Measurements from ENCODE around the gene CYB5A. TPM values are rescaled to one million over a fixed set of nuclear protein-coding genes. Genes with fewer than 3 reads are reported as not detected.

CYB5A gene
- total RNA-seq, 1 experiment from 2014 or later = 60.4 TPM

DNA sequence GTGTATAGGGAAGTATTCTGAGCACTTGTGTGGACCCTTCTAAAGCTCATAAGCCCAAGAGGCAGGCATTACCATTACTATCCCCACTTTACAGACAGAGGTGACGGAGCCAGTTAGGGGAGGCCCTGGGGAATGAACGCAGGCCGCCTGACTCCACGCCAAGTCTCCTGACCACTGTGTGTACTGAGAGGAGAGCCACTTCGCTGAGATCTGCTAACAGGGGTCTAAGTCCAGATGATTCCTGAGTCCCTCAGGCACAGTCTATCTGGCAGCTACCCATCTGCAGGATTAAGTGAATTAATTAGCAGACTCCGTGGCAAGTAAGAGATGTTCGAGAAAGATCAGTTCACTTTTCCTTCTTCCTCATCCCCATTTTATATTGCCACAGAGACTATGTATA, 13.7 kb downstream of the CYB5A start:
- no peak for DNase-seq (ENCODE audit: low read depth)

DNA sequence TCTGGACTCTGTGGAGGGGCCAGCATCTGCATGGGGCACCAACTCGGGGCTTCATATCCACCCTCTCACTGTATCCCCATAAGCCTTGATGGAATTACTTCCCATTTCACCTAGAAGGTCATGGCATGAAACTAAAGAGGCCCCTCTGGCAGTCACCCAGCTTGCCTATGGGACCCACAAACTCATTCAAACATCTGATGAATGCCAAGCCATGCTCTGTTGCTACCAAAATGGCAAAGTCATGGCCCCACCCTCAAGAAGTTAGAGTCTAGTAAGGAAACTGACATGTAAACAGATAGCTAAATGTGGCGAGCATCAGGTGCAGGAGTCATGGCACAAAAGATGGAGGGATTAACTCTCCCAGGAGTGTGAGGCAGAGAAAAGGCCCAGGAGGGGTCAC, 14.5 kb downstream of the CYB5A start:
- no peak for DNase-seq (ENCODE audit: low read depth)

DNA sequence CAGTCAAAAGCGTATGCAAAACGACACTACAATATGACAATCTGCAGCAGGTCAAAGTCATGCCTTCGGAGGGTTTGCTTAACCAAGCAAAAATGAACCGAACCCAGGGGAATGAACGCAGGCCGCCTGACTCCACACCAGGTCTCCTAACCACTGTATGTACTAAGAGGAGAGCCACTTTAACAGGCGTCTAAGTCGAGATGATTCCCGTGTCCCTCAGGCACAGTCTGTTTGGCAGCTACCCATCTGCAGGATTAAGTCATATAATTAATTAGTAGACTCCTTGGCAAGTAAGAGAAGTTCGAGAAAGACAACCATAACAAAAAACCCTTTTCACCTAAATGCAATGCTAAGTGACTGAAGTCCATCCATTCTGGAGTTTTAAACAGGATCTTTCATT, 15.2 kb downstream of the CYB5A start:
- no peak for DNase-seq (ENCODE audit: low read depth)

DNA sequence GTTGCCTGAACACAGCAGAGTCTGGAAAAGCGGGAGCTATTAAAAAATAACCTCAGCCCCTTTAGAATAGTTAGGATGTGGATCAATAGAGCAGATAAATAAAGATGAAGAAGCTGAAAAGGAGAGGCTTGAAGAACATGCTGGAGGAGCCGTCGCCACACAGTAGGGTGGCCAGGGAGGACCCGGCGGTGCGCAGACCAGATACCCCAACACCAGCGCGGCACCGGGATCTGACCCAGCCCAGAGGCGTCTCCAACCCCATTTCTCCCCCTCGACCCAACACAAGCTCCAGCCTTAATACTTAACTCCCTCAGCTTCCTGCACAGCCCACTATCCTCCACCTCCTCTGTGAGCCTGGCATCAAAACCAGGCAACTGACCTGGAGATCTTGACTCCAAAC, 16.0 kb downstream of the CYB5A start:
- no peak for DNase-seq (ENCODE audit: low read depth)

DNA sequence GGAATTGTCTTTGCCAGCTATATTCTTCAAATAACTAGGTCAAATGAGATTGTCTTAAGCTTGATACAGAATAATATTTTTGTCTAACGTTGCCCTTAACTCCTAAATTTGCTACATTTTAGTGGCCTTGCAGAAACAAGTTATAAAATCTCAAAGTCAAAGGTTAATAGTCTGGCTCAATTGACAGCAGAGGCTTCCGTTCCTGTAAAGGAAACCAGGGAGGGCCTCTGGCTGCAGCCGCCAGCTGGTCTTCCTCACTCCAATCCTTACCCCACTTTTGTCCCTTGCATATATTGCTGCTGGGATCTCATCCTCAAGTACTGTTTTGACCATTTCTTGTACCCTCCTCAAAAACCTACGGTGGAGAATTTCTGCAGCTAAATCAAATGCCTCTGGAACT, 17.1 kb downstream of the CYB5A start:
- DNase-seq (ENCODE audit: low read depth) = no peak

DNA sequence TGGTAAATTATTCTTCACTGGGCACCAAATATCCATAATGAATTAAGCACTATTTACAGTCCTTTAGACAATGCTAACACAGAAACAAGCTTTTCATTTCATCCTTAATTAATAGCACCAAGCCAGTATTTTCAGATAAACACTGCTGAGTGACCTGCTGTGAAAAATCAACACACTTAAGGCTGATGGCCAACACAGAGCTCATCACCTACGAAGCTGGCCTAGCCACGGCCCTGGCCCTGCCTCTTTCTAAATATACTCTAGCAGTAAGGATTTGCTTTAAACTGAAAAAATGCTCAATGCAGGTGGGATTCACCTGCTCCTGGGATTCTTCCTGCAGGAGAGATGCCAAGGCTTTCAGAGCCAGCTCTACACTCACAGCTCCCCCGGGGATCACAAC, 18.4 kb downstream of the CYB5A start:
- DNase-seq (ENCODE audit: low read depth) = no peak

DNA sequence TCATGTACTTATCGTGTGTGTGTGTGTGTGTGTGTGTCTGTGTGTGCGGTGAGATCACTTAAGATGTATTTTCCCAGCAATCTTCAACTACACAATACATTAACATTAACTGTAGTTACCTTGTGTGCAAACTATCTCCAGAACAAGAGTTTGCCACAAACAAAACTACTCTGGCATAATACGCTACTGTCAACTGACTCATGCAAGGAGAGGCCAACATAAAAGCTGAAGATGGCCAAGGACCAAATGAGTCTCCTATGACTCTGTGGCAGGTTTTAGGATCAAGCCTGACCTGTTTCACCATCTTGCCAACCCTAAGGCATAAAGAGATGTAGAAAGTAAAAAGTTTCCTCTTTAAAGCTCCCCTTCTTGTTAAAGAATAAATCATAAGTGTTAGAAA, 20.1 kb downstream of the CYB5A start:
- no peak for DNase-seq (ENCODE audit: low read depth)

DNA sequence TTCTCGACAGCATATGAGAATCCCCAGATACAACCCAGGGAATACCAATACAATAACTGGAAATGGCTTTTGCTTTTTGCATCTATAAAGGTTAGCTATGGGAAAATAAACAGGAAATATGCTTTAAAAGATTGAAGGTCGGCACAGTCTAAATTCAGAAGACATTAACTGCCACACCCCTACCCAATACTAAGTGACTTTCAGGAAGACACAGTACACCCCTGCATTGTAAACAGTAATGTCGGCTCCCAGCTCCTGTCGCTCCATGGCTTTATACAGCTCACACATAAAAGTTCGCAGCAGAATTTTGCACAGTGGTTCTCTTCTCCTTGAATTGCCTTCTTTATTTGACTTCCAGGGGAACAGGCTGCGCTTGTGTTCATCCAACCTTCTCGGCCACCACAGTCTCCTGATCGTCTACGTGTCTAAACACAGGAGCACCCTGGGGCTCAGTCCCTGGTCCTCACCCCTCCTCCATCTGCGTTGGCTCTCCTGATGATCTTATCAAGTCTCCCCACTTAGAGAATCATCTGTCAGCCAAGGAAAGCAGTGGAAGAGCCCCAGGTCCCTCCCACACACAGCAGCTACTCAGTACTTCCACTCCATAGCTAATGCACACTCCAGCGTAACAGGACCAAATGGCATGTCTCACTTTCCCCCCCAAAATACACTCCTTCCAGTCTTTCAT, 22.7 kb downstream of the CYB5A start:
- DNase-seq (ENCODE audit: low read depth) = no peak

DNA sequence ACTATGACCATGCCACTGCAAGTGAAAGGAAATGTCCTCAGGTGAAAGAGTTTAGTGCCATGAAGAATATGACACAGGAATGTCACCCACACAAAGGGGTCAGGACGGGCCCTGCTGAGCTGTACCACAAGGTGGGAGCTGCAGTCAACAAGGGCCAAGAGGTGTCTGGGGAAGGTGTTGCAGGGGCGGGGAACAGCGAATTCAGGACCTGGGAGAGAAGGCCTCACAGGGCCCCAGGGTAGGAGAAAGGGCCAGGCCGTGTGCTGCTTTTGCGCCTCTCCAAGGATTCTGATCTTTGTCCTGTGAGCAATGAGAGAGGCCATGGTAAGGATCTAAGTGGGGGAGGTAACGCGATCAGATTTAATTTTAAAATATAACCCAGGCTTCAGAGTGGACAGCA, 23.6 kb downstream of the CYB5A start:
- DNase-seq (ENCODE audit: low read depth) = no peak

DNA sequence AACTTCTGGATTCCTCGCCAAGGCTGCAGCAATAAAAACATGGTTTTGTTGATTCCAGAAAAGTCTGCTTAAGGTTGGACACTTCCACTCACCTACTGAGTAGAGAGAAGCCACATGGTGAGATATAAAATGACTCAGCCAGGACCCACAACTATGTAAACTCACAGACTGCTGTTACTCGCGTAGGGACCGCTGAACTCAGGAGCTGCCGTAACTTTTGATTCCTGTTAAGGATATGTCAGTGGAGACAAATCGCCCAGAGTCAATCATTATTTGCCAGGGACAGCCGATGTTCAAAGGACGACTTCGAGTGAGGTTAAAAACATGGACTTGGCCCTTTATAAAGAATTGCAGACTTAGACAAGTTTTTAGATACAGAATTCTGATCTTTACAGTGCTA, 25.6 kb downstream of the CYB5A start:
- DNase-seq (ENCODE audit: low read depth) = no peak

DNA sequence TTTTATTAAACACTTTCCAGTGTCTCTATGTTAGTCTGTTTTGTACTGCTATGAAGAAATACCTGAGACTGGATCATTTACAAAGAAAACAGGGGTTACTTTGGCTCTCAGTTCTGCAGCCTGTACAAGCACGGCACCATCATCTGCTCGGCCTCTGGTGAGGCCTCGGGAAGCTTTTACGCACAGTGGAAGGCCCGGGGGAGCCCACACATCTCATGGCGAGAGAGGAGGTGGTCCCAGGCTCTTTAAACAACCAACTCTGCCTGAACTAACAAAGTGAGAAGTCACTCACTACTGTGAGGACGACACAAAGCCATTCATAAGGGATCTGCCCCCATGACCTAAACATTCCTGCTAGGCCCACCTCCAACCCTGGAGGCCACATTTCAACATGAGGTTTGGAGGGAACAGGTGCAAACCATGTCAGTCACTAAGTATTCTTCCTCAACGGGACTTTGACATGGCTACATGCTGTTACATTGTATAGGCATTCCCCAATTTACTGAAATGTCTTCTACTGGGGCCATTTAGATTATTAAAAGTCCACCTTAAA, 26.1 kb downstream of the CYB5A start:
- no peak for DNase-seq (ENCODE audit: low read depth)

DNA sequence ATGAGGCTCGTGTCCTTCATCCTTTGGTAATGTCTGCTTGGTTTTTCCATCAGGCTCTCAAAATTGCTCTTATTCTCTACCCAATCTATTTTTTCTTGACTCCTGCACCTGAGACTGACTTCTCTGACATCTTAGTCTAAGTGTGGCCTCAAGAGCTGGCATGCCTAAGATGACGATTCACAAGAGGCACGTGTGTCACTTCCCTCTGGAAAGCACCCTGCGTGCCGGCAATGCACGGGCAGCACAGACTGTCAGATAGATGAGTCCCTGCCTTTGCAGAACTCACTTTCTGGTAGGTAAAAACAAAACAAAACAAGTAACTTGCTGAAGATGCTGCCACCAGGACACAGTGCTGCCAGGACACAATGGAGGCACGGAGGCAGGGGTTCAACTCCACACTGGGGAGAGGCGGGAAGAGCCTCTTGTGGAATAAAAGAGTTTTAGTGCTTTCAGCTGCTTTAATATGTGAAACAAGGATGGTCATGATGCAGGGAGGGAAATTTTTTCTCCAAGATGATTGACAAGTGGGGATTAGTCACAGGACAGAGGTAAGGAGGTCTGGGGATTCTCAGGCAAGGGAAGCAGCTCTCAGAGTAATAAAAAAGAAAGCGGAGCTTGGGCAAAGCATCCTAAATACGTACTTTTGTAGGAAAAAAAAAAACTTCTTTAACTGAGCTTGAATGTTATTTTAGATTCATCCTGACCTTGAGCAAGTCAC, 27.3 kb downstream of the CYB5A start:
- DNase-seq (ENCODE audit: low read depth) = no peak

DNA sequence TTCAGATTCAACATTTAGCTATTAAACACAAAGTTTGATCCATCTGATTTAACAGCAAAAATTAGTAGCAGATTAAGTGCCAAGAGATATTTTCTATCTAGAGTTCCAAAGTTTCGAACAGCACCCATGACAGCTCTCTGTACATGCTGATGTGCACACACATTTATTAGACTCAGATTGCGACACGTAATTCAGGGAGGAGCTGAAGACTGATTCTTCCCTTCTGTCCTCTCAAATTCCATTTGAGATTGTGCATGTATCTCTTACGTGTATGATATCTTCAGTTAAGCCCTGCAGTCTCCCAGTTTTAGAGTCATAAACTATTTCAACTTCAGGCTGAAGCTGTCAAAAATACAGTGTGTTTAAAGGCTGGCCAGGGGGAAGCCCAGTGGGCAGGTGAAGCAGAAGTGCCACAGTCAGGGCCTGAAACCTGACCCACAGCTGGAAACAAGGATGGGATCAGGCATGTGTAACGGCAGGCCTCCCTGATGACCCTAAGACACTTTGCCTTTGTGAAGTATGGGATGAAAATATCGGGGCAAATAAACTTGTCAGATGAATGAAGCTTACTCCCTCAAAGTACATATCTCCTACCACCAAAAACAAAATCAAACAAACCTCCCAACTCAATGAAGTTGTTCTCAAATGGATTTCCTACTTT, 30.6 kb downstream of the CYB5A start:
- DNase-seq (ENCODE audit: low read depth) = no peak

DNA sequence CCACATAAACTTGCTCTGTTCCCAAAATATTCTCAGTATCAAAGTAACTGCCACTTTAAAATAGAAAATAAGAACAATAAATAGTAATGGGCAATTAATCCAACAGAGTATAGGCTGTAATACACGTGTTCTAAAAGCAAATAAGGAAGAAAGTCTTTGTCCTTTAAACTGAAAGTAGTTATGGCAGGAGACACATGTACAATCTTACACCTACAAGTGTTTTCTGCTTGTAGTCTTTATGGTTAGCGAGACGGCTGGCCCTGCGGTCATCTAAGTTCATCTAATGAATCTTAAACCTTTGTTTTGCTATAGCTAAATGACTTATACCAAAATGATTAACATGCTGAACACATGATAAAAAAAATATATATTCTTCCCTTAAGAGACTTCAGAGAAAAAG, 32.4 kb downstream of the CYB5A start:
- DNase-seq (ENCODE audit: low read depth) = no peak

DNA sequence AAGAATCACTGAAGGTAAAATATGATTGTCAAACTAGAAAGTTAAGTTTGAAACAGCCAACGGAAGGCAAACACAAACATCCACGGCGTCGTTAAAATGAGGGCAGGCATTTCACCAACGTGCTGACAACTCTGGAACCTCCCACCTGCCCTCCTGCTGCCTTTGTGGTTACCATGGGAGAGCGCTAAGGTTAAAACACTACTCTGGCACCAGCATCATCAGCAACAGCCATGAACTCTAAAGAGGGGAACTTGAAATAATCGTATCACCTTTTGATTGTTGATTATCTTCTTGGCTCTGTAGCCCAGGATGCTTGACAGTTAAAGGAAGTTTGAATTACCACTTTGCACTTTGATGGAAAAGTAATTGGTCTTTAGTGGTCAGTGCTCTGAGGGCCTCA, 34.7 kb downstream of the CYB5A start:
- no peak for DNase-seq (ENCODE audit: low read depth)

DNA sequence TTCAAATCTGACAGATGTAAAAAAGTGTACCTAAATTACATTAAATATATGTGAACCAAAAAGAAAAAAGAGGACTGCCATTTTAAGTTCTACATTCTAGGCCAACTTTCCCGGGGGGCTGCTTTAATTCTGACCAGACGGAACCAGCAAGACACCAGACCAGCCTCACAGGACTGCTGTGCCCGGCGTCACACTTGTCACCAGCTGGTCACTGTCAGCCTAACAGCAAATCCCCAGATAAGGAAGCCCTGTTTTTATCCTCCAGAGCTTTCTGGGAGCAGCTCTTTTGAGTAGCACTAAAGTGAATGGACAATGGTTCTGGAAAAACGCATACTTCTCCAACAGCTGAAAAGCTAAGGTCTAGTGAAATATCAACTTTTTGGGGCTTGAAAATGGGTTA, 35.6 kb downstream of the CYB5A start:
- no peak for DNase-seq (ENCODE audit: low read depth)

DNA sequence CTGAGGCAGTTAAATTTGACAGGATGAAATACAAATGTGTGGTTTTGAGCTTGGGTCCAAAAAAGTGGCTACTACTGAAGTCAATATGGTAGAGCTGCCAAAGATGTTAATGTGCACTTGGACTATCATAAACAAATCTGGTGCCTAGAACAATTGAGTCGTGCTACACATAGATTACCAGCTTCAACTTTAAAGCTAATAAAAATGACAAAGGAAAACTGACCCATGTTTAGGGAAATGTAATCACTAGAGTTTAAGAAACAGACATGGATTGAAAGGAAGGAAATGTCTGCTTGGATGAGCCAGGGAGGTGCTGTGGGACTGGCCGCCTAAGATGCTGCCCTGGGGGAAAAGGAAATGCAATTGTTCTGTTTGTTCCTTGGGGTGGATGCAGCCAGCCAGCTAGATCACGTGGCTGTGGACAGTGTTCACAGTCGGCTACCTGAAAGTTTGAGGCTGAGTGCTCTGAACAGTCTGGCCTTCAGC, 36.6 kb downstream of the CYB5A start:
- no peak for DNase-seq (ENCODE audit: low read depth)

DNA sequence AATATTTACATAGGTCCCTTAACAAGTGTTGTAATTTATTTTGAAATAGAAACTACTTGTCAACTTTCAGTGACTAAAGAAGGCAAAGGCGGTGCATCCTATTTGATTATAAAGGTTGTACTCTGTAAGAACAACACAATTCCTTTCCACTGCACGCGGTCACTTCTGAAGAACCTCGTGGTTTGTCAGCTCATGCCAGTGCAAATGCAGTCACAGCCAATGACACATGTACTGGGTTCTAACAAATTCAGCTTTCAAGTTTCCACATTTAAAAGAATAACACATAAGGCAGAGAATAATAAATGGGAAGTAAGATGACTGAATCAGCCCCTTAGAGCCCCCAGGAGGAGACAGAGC, 39.7 kb downstream of the CYB5A start:
- peak; percentile 37 for DNase-seq (ENCODE audit: low read depth)

DNA sequence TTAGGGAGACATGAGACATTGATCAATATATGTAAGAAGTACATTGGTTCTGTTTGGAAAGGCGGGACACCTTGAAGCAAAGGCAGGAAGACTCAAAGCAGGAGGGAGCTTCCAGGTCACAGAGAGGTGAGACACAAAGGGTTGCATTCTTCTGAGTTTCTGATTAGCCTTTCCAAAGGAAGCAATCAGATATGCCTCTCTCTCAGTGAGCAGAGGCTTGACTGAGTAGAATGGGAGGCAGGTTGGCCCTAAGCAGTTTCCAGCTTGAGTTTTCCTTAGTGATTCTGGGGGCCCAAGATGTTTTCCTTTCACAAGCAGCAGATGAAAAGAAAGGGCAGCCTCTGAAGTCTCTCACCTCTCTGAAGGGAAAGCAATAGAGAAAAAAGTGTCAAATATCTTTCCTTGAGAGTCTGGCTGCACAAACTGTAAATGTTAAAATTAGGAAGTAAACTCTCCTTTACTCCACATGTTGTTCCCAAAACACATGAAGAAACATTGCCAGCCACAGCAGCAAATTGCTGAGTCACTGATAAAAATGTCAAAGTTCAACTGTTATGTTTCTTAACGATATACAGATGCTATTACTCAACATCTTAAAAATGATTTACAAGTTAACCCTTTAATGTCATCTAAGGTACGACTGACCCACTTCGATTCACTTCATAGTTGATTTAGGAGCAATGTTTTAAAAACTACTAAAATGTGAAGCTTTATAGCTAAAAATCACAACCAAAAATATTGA, 40.3 kb downstream of the CYB5A start:
- DNase-seq (ENCODE audit: low read depth) = peak; percentile 56

DNA sequence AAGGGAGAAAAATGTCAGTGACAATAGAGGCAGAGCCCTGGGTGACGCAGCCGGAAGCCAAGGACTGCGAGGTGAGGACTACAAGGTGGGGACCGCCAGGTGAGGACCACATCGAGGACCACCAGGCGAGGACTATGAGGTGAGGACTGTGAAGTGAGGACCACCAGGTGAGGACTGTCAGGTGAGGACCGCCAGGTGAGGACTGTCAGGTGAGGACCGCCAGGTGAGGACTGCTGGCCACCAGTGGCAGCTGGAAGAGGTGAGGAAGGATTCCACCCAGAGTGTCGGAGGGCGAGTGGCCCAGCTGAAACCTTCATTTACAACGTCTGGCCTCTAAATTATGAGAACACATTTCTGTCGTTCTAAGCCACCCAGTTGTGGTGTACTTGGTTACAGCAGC, 41.6 kb downstream of the CYB5A start:
- no peak for DNase-seq (ENCODE audit: low read depth)

DNA sequence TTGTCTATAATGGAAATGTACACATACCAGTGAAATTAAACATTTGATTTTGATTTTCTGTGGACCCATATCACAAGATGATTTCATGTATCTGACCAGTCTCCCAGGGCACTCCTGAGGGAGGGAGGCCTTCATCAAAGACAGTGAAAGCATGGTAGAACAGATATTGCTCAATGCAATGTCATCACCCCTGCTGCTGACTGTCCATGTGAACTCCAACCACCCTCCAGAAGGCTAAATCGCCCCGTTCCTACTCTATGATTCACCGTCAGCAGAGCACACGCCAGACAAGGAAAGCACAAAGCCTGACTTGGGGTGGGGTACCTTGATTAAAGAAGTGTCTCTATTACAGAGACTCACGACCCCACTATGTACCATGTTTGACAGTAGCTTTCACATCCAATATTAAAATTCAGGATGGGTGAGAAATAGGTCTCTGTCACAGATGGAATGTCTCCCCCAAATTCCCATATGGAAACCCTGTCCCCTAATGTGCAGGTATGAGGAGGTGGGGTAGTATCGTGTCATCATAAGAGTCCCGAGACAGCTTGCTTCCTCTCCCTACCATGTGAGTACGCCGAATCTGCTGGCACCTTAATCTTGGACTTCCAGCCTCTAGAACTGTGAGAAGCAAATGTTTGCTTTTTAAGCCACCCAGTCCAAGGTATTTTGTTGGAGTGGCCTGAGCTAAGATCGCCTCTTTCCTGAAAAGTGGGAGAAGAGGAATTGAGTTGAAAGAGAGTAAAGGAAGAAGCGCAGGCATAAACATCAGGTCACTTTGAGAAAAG, 42.4 kb downstream of the CYB5A start:
- DNase-seq (ENCODE audit: low read depth) = peak; percentile 77
